Measurements from ENCODE around the gene GJB2.

DNA sequence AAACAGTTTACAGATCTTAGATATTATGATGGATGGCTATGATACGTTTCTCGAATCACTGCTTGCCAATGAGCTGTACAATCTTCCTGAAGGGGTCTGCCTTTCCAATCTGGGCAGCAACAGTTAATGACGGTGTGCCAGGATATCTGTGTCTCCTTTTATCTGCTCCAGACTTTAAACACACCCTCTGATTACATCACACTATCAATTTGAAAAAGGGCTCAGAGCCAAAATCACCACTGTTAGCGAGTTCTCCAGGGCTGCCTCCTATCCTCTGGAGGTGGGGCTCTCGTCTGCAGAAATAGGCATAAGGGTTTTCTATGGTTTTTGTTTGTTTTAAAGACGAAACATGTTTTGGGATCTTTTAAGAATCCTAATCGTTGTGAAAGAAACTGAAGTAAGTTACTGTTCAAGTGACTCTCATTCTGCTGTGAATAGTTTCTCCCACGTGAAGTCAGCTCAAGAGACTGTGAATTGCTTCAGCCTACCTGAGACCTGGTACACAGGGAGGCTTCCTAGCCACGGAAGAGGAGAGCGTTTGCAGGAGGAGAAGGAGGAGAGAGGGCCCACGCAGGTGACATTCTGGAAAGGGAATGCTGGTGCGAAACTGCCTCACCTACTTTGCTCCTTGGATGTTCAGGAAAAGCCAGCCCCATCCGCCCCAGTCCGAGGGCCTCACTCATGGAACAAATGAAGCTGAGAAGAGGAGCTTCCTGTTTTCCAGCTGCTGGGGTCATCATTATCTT is 16.7 kb downstream of the GJB2 start:
- TF ChIP-seq CTCF (IDR thresholded peaks at IDR 0.05; ENCODE audit: control extremely low read depth in 1 of 3, insufficient read depth in 1 of 3, low read depth in 1 of 3, low read length in 3 of 3) (no peak), POLR2A (IDR thresholded peaks at IDR 0.05; ENCODE audit: control extremely low read depth in 1 of 2, low read depth in 2 of 2, low read length in 2 of 2) (no peak), RXRA (IDR thresholded peaks at IDR 0.05; ENCODE audit: insufficient read depth, low read depth, low read length) (no peak), SRF (IDR thresholded peaks at IDR 0.05; ENCODE audit: low read depth, low read length) (no peak), CEBPB (IDR thresholded peaks at IDR 0.05; ENCODE audit: low read depth, low read length) (no peak), EZH2 (IDR thresholded peaks at IDR 0.05; ENCODE audit: low read depth, low read length, severe bottlenecking) (no peak), POLR2AphosphoS5 (IDR thresholded peaks at IDR 0.05; ENCODE audit: low read depth, low read length) (no peak), CHD2 (IDR thresholded peaks at IDR 0.05; ENCODE audit: low read length) (no peak)
